Osteocyte (in vitro differentiated cells): ENCODE measurements around the gene CAMK1. TPM values are rescaled to one million over a fixed set of nuclear protein-coding genes. Genes with fewer than 3 reads are reported as not detected.
"Not testable (repeated sequence)": the region's sequence is repeated elsewhere in the genome, so short reads cannot be mapped to it uniquely, and the experiment has no call there.

Experiments used
- DNase-seq: peaks from one replicate; pipeline ENCODE4 v3.0.0; 2021; ENCODE audit warnings: mixed read lengths; ENCODE audit not compliant: unreplicated experiment; ENCODE audit errors: extremely low spot score
- H3K27ac Mint-ChIP-seq: one replicate; pipeline ENCODE4 v1.8.0; 2021; ENCODE audit warnings: mild to moderate bottlenecking, mixed read lengths; ENCODE audit not compliant: unreplicated experiment
- H3K27me3 Mint-ChIP-seq: one replicate; pipeline ENCODE4 v1.8.0; 2021; ENCODE audit warnings: mixed read lengths; ENCODE audit not compliant: unreplicated experiment
- H3K36me3 Mint-ChIP-seq: one replicate; pipeline ENCODE4 v1.8.0; 2021; ENCODE audit warnings: mixed read lengths; ENCODE audit not compliant: unreplicated experiment
- H3K4me1 Mint-ChIP-seq: one replicate; pipeline ENCODE4 v1.8.0; 2021; ENCODE audit warnings: mixed read lengths; ENCODE audit not compliant: unreplicated experiment
- H3K4me3 Mint-ChIP-seq: one replicate; pipeline ENCODE4 v1.8.0; 2021; ENCODE audit warnings: mild to moderate bottlenecking, moderate library complexity, mixed read lengths; ENCODE audit not compliant: unreplicated experiment
- H3K9me3 Mint-ChIP-seq: one replicate; pipeline ENCODE4 v1.8.0; 2021; ENCODE audit warnings: mixed read lengths; ENCODE audit not compliant: unreplicated experiment
- total RNA-seq: library from RNA; stranded (reverse); gene quantifications from 2 replicates; pipeline ENCODE4 v1.2.1, GENCODE V29; 2021
- TF ChIP-seq, protein P1 (sequence below): fragments of 200-600 bp; sonication (generic); IDR thresholded peaks from 2 replicates; pipeline ENCODE4 v1.5.0; 2021; ENCODE audit warnings: antibody characterized with exemption, mild to moderate bottlenecking, moderate library complexity

CAMK1 gene
- total RNA-seq, 1 donor from 2014 or later = 10.7 TPM

- Mint-ChIP-seq H3K27ac (no peak overlapping the region), H3K4me3 (no peak overlapping the region), H3K9me3 (no peaks in the 10 kb centered on the region), H3K27me3 (no peaks in the 10 kb centered on the region), H3K4me1 (no peaks in the 10 kb centered on the region), H3K36me3 (peaks cover 10% of the 10 kb centered on the region)
- no peak for DNase-seq
- TF ChIP-seq, protein P1, sequence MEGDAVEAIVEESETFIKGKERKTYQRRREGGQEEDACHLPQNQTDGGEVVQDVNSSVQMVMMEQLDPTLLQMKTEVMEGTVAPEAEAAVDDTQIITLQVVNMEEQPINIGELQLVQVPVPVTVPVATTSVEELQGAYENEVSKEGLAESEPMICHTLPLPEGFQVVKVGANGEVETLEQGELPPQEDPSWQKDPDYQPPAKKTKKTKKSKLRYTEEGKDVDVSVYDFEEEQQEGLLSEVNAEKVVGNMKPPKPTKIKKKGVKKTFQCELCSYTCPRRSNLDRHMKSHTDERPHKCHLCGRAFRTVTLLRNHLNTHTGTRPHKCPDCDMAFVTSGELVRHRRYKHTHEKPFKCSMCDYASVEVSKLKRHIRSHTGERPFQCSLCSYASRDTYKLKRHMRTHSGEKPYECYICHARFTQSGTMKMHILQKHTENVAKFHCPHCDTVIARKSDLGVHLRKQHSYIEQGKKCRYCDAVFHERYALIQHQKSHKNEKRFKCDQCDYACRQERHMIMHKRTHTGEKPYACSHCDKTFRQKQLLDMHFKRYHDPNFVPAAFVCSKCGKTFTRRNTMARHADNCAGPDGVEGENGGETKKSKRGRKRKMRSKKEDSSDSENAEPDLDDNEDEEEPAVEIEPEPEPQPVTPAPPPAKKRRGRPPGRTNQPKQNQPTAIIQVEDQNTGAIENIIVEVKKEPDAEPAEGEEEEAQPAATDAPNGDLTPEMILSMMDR = no peak
These were observed 7.3 kb upstream of the CAMK1 start for GRCh38 chr3:9776896-9777693.

DNA sequence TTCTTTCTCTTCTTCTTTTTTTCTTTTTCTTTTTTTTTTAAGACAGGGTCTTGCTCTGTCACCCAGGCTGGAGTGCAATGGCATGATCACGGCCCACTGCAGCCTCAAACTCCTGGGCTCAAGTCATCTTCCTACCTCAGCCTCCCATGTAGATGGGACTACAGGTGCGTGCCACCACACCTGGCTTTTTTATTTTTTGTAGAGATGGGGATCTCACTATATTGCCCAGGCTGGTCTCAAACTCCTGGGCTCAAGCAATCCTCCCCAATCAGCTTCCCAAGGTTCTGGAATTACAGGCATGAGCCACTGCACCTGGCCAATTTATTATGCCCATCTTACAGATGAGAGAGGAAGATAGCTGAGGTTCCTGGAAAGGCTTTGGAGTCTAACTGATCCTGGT, 1.3 kb upstream of the CAMK1 start:
- H3K36me3 Mint-ChIP-seq, DNase-seq, H3K9me3 Mint-ChIP-seq, H3K27me3 Mint-ChIP-seq, H3K27ac Mint-ChIP-seq: not testable (repeated sequence)
- H3K4me3 Mint-ChIP-seq = peak overlapping the region; percentile 52
- H3K4me1 Mint-ChIP-seq = peaks cover 29% of the 10 kb centered on the region

- H3K4me3 Mint-ChIP-seq = peak overlapping the region; percentile 29
- no peak overlapping the region for H3K27ac Mint-ChIP-seq
These were observed 597 bp upstream of the CAMK1 start for GRCh38 chr3:9770276-9770812.

GRCh38 chr3:9769012-9769411, 735 bp downstream of the CAMK1 start:
- H3K9me3 Mint-ChIP-seq = no peaks in the 10 kb centered on the region
- H3K27ac Mint-ChIP-seq = peak overlapping the region; percentile 52
- H3K4me3 Mint-ChIP-seq = peak overlapping the region; percentile 73
- H3K27me3 Mint-ChIP-seq = no peaks in the 10 kb centered on the region
- TF ChIP-seq, protein P1 = no peak
- DNase-seq = no peak
- no peaks in the 10 kb centered on the region for H3K36me3 Mint-ChIP-seq
- peaks cover 29% of the 10 kb centered on the region for H3K4me1 Mint-ChIP-seq

More at GRCh38 chr3:9770276-9770812, 597 bp upstream of the CAMK1 start:
- H3K4me1 Mint-ChIP-seq = peaks cover 29% of the 10 kb centered on the region
- H3K9me3 Mint-ChIP-seq = no peaks in the 10 kb centered on the region
- TF ChIP-seq, protein P1 = no peak
- H3K27me3 Mint-ChIP-seq = no peaks in the 10 kb centered on the region
- H3K36me3 Mint-ChIP-seq = no peaks in the 10 kb centered on the region
- no peak for DNase-seq

GRCh38 chr3:9768141-9768775, 1.5 kb downstream of the CAMK1 start:
- Mint-ChIP-seq H3K36me3 (no peaks in the 10 kb centered on the region), H3K4me1 (peaks cover 29% of the 10 kb centered on the region), H3K27me3 (no peaks in the 10 kb centered on the region), H3K9me3 (no peaks in the 10 kb centered on the region), H3K27ac (peak overlapping the region; percentile 50), H3K4me3 (no peak overlapping the region)
- TF ChIP-seq, protein P1 = no peak
- no peak for DNase-seq
